ENCODE results near the gene UGT3A1. TPM values are rescaled to one million over a fixed set of nuclear protein-coding genes. Genes with fewer than 3 reads are reported as not detected.

Gene UGT3A1
- total RNA-seq, 1 donor from 2014 or later, result not detected

DNA sequence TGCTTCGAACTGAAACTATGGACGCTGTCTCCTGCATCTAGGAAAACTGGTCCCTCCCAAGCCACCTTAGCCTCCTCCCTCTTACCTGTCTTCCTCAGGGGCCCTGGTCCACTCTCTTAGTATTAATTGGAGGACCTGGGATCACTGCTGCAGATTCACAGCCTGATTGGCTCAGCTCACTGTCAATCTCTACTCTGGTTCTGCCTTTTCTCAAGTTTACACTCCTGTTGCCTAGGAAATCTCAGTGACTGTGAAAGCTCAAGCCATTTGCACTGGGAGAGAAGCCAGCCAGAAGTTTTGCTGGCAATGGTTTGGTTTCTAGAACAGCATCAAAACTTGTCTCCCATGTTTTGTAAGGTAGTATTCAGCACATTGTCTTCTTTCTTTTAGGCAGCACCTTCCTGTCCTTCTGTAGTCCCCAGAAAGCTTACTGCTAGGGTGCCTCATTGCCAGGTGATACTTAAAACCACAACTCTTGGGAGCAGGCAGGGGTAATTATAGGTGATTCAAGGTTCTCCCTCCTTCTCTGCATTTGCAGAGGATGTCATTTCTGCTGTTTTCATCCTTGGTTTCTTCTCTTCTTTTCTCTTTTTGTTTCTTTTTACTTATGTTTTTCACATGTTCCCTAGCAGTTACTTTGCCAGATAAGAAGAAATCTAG, 52.5 kb downstream of the UGT3A1 start, which contains the start of gene CAPSL:
TSS of gene CAPSL (minus strand) at position 55 of the 660 bp plus-strand sequence. CDS start 17,502 bp downstream, outside the sequence.
- H3K36me3 Mint-ChIP-seq, result no peaks in the 10 kb centered on the region
- H3K4me3 Mint-ChIP-seq, result no peak within 1 kb of the TSS
- H3K27ac Mint-ChIP-seq, result peak within 1 kb of the TSS; percentile 11
- peaks cover 7% of the 10 kb centered on the region for H3K4me1 Mint-ChIP-seq
- peak; percentile 41 to 73 for DNase-seq (ENCODE audit: low spot score in 2 of 2, unreplicated experiment in 2 of 2)
- H3K27me3 Mint-ChIP-seq (ENCODE audit: low read depth), result peaks cover 25% of the 10 kb centered on the region
- TF ChIP-seq, protein P1, sequence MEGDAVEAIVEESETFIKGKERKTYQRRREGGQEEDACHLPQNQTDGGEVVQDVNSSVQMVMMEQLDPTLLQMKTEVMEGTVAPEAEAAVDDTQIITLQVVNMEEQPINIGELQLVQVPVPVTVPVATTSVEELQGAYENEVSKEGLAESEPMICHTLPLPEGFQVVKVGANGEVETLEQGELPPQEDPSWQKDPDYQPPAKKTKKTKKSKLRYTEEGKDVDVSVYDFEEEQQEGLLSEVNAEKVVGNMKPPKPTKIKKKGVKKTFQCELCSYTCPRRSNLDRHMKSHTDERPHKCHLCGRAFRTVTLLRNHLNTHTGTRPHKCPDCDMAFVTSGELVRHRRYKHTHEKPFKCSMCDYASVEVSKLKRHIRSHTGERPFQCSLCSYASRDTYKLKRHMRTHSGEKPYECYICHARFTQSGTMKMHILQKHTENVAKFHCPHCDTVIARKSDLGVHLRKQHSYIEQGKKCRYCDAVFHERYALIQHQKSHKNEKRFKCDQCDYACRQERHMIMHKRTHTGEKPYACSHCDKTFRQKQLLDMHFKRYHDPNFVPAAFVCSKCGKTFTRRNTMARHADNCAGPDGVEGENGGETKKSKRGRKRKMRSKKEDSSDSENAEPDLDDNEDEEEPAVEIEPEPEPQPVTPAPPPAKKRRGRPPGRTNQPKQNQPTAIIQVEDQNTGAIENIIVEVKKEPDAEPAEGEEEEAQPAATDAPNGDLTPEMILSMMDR (IDR thresholded peaks at IDR 0.05; ENCODE audit: unreplicated experiment), result no peak
- no peaks in the 10 kb centered on the region for H3K9me3 Mint-ChIP-seq

DNA sequence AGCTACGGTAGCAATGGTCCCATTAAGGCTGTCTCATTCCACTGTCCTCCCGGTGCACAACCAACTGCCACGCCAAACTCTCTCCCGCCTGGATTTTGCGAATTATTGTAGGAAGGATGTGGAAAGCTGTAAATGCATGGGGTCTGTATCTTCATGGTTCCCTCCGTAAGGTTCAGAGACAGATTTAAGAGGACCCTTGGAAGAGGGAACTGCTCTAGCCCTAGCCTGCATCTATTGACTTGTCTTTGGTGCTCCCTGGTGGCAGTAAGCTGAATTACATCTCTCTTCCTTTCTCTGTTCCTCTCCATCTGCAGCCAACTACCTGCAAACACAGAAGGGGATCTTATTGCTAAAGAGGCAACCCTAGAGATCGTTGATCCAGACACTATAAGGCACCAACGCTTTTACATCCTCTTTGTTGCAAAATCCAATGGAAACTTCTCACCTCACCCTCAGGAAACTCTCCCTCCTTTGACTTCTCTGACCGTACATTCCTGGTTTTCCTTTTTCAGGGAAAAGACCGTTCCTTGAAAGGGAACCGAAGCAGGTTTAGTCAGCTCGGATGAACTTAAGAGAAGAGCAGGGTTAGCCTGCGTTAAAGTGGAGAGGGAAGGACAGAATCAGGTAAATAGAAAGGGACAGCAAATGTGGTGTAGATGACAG, 64.7 kb downstream of the UGT3A1 start:
- H3K27me3 Mint-ChIP-seq (ENCODE audit: low read depth), result peaks cover 77% of the 10 kb centered on the region
- H3K9me3 Mint-ChIP-seq, result no peaks in the 10 kb centered on the region
- H3K36me3 Mint-ChIP-seq, result no peaks in the 10 kb centered on the region
- H3K4me3 Mint-ChIP-seq, result no peak overlapping the region
- no peak overlapping the region for H3K27ac Mint-ChIP-seq
- peaks cover 7% of the 10 kb centered on the region for H3K4me1 Mint-ChIP-seq
- TF ChIP-seq, protein P1 (IDR thresholded peaks at IDR 0.05; ENCODE audit: unreplicated experiment), result peak; percentile 87
- peak in 1 of 2 experiments; percentile 71 for DNase-seq (ENCODE audit: low spot score in 2 of 2, unreplicated experiment in 2 of 2)

DNA sequence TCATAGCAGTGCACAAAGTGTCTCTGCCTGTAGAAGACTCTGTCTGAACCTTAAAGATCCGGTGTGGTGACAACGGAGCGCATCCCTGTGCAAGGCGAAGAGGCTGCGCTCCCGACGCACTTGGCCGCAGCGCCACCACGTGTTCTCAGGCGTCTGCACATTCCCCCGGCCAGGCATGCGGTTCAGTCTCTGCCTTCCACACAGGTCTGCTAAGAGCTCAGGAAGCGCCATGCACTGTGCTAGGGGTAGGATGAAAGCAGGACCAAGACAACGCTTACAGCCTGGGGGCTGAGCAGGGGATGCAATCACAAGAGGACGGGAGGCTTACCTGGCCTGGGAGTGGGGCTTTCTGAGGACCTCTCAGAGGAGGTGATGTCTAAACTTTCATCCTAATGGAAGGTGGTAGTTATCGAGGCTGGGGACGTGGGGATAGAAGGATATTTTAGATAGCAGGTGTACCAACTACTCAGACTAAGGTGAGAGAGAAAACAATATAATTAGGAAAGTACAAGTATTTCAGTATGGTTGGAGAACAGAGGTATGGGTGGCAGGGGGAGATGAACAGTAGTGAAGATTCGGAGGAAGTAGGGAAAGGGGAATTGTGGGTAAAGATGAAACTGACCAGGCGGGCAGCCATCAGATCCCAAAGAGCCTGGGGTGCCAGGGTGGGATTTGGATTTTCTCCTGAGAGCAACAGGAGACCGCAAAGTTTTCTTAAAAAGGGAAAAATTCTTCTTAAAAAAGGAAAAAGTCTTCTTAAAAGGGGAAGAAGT, 66.1 kb downstream of the UGT3A1 start:
- H3K27ac Mint-ChIP-seq, result no peak overlapping the region

DNA sequence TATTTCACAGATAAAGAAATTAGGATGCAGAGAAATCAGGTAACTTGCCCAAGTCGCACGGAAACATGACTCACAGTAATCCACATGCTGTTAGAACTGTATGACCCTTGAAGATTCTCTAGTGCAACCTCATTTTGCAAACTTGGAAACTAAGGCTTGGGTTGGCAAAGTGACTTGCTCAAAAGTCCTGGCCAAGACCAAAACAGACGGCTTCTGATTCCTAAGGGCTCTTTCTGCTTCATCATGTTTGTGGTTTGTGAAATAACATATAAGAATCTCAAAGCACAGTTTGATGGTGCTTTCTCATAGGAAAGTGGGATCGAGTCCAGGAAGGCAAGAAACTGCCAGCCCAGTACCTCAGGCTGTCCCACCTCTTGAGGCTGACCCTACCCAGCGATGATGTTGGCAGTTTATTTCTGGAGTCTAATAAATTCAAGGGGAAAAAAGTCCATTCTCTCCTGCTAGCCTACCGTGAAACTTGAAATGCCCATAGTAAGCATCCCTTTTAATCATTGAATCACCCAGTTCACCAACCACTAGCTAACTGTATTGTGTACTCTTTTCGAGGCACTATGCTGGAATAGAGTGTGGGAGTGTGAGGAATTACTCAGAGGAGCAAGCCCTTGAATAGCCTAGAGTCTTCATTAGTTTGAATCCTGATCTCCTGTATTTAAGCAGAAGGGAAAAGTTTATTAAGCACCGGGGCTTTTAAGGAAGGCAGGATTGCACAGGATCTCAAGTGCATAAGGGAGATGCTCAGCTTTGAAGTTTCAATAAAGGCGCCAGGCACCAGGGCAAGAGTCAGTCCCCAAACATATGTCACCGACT, 66.9 kb downstream of the UGT3A1 start:
- Mint-ChIP-seq H3K4me1 (peaks cover 11% of the 10 kb centered on the region), H3K27me3 (ENCODE audit: low read depth) (peaks cover 80% of the 10 kb centered on the region), H3K9me3 (peaks cover 4% of the 10 kb centered on the region), H3K36me3 (no peaks in the 10 kb centered on the region), H3K27ac (no peak overlapping the region), H3K4me3 (no peak overlapping the region)
- TF ChIP-seq, protein P1 (IDR thresholded peaks at IDR 0.05; ENCODE audit: unreplicated experiment), result no peak
- DNase-seq (ENCODE audit: low spot score in 2 of 2, unreplicated experiment in 2 of 2), result no peak

More for the DNA sequence above, 66.1 kb downstream of the UGT3A1 start:
- Mint-ChIP-seq H3K27me3 (ENCODE audit: low read depth) (peaks cover 80% of the 10 kb centered on the region), H3K4me3 (no peak overlapping the region), H3K9me3 (no peaks in the 10 kb centered on the region), H3K36me3 (no peaks in the 10 kb centered on the region), H3K4me1 (peaks cover 7% of the 10 kb centered on the region)
- TF ChIP-seq, protein P1 (IDR thresholded peaks at IDR 0.05; ENCODE audit: unreplicated experiment), result peak; percentile 50
- peak; percentile 43 to 74 for DNase-seq (ENCODE audit: low spot score in 2 of 2, unreplicated experiment in 2 of 2)

DNA sequence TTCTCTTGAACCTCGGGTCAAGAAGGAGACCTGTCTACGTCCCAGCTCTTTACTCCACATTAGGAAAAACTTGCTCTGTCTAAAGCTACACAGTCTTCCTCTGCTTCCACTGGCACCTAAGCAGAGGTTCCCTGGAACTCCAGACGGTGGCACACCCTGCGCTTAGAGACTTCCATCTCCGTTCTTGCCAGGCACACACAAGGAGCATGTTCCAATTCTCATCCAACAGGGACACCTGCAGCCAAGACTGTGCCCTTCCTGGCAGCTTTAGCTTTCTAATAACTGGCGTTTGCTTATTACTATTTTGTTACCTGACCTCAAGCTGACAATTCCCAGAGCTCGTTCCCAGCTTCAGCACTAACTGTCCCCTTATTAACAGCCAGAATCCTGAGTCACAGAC, 68.7 kb downstream of the UGT3A1 start:
- H3K4me3 Mint-ChIP-seq, result no peak overlapping the region
- H3K4me1 Mint-ChIP-seq, result peaks cover 12% of the 10 kb centered on the region
- H3K27me3 Mint-ChIP-seq (ENCODE audit: low read depth), result peaks cover 64% of the 10 kb centered on the region
- H3K27ac Mint-ChIP-seq, result no peak overlapping the region
- TF ChIP-seq, protein P1 (IDR thresholded peaks at IDR 0.05; ENCODE audit: unreplicated experiment), result no peak
- no peaks in the 10 kb centered on the region for H3K36me3 Mint-ChIP-seq
- DNase-seq (ENCODE audit: low spot score in 2 of 2, unreplicated experiment in 2 of 2), result no peak
- peaks cover 13% of the 10 kb centered on the region for H3K9me3 Mint-ChIP-seq
